Activated CD4-positive, alpha-beta T cell treated with anti-CD3 and anti-CD28 coated beads, Interleukin-2, amount 10 ng/mL, durations not matched to agents 7 days and 5 days (primary cell): ENCODE results near the gene ACO1. TPM values are rescaled to one million over a fixed set of nuclear protein-coding genes. Genes with fewer than 3 reads are reported as not detected.
"Not testable (repeated sequence)": the region's sequence is repeated elsewhere in the genome, so short reads cannot be mapped to it uniquely, and the experiment has no call there.

Experiments
- CTCF ChIA-PET: fragments of 350-600 bp; sonication (Branson Sonifier 250); formaldehyde crosslinking; loops from one replicate; lab custom pipeline; 2021; ENCODE audit warnings: antibody characterized with exemption; lab: Charles Lee
- POLR2A ChIA-PET: fragments of 350-600 bp; sonication (Branson Sonifier 250); formaldehyde crosslinking; loops from one replicate; lab custom pipeline; 2021; ENCODE audit warnings: antibody characterized with exemption; lab: Charles Lee
- DNase-seq: peaks from one replicate; pipeline ENCODE4 v3.0.0-alpha.2; 2020
- H3K27ac Mint-ChIP-seq: one replicate; pipeline ENCODE4 v1.8.0; 2021; ENCODE audit warnings: mild to moderate bottlenecking, moderate library complexity, mixed read lengths
- H3K27me3 Mint-ChIP-seq: one replicate; pipeline ENCODE4 v1.8.0; 2021; ENCODE audit warnings: mixed read lengths
- H3K36me3 Mint-ChIP-seq: one replicate; pipeline ENCODE4 v1.8.0; 2021; ENCODE audit warnings: low read depth, mixed read lengths
- H3K4me1 Mint-ChIP-seq: one replicate; pipeline ENCODE4 v1.8.0; 2021; ENCODE audit warnings: mixed read lengths
- H3K4me3 Mint-ChIP-seq: one replicate; pipeline ENCODE4 v1.8.0; 2021; ENCODE audit warnings: mild to moderate bottlenecking, moderate library complexity, mixed read lengths
- H3K9me3 Mint-ChIP-seq: one replicate; pipeline ENCODE4 v1.8.0; 2021; ENCODE audit warnings: mixed read lengths
- total RNA-seq, 2 experiments: library from RNA; stranded (reverse); gene quantifications; one replicate each; pipeline ENCODE4 v1.2.3, GENCODE V29; 2021

ACO1 gene
- 1 to 10 TPM; 8.1 to 8.6 TPM for total RNA-seq

- CTCF ChIA-PET = interaction anchor here (1.0 to 4.5 kb wide), 7 partner anchors 10 to 202 kb away, joined by 3 to 23 read pairs (median 5); partner anchors contain the start of gene NDUFB6
- Mint-ChIP-seq H3K27ac (peak within 1 kb of the TSS; percentile 67), H3K4me1 (peaks cover 20% of the 10 kb centered on the region), H3K27me3 (peaks cover 31% of the 10 kb centered on the region), H3K9me3 (no peaks in the 10 kb centered on the region), H3K4me3 (peak within 1 kb of the TSS; percentile 77), H3K36me3 (no peaks in the 10 kb centered on the region)
- POLR2A ChIA-PET = no interaction called here
- DNase-seq = peak; percentile 84
These were observed at the start of gene ACO1 for GRCh38 chr9:32384364-32385151. Gene ACO1 (plus strand): TSS chr9:32384643. CDS start chr9:32405507, 20,864 bp downstream.

GRCh38 chr9:32334916-32335895 lies 49.2 kb upstream of the ACO1 start:
- Mint-ChIP-seq H3K36me3 (no peaks in the 10 kb centered on the region), H3K27ac (no peak overlapping the region), H3K4me3 (no peak overlapping the region), H3K27me3 (peaks cover 3% of the 10 kb centered on the region), H3K4me1 (no peaks in the 10 kb centered on the region), H3K9me3 (no peaks in the 10 kb centered on the region)
- no peak for DNase-seq
- ChIA-PET POLR2A (no interaction called here), CTCF (interaction anchor here (0.6 kb wide), 1 partner anchor 30 kb away, joined by 3 read pairs; no protein-coding TSS in a partner anchor)

DNA sequence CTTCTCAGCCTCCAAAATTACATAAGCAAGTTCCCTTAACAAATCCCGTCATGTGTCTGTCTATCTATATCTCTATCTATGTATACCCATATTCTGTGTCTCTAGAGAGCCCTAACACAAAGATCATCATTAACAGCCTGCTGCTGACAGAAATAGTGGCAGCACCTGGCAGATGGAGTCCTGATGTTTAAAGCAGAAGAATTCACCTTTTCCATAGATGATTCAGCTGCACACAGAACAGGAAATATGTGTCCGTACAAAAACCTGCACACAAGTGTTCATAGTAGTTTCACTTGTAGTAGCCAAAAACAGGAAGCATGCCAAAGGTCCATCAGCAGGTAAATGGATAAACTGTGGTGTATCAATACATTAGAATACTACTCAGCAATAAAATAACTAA lies 45.0 kb upstream of the ACO1 start:
- H3K27ac Mint-ChIP-seq = no peak overlapping the region
- peaks cover 5% of the 10 kb centered on the region for H3K4me1 Mint-ChIP-seq
- no peaks in the 10 kb centered on the region for H3K9me3 Mint-ChIP-seq
- no peak overlapping the region for H3K4me3 Mint-ChIP-seq
- POLR2A ChIA-PET = interaction anchor here (0.7 kb wide), 1 partner anchor 45 kb away, joined by 5 read pairs; no protein-coding TSS in a partner anchor
- no peak for DNase-seq
- H3K27me3 Mint-ChIP-seq = peaks cover 3% of the 10 kb centered on the region
- CTCF ChIA-PET = no interaction called here
- H3K36me3 Mint-ChIP-seq = no peaks in the 10 kb centered on the region

- Mint-ChIP-seq H3K4me3 (no peak overlapping the region), H3K9me3 (no peaks in the 10 kb centered on the region), H3K27me3 (peaks cover 3% of the 10 kb centered on the region), H3K27ac (no peak overlapping the region), H3K4me1 (peaks cover 10% of the 10 kb centered on the region), H3K36me3 (no peaks in the 10 kb centered on the region)
- ChIA-PET CTCF (no interaction called here), POLR2A (no interaction called here)
- DNase-seq = no peak
These were observed 44.1 kb upstream of the ACO1 start for GRCh38 chr9:32340361-32340760.

DNA sequence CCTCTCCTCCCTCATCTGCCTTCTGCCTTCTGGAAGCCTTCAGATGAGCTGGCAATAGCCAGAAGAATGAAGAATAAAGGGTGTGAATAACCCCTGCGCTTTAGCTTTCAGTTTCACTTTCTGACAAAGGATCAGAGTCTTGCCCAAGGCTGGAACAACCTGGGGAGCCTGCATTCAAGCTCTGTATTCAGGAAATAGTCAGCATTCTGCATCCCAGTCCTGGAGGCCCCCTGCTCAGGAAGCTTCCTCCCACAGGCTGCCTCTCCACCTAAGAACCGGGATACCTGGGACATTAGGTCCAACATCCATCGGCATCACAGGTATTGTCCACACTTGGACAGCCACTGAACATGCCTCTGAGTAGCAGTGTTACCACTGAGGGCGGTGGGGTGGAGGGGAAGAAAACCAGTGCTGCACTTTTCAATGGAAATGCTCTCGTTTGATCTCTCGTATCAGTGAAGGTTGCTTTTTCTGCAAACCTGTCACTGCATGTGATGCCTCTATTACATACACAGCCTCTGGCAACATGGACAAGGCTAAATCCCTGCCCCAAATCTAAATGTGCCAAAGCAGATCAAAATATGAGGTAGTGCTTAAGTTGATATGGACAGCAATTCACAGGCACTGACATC lies 39.8 kb upstream of the ACO1 start:
- Mint-ChIP-seq H3K9me3 (no peaks in the 10 kb centered on the region), H3K27ac (peak overlapping the region; percentile 20), H3K36me3 (no peaks in the 10 kb centered on the region), H3K27me3 (no peaks in the 10 kb centered on the region), H3K4me1 (peaks cover 10% of the 10 kb centered on the region), H3K4me3 (no peak overlapping the region)
- DNase-seq = no peak
- CTCF ChIA-PET = interaction anchor here (1.0 kb wide), 1 partner anchor 235 kb away, joined by 3 read pairs; no protein-coding TSS in a partner anchor
- POLR2A ChIA-PET = no interaction called here

DNA sequence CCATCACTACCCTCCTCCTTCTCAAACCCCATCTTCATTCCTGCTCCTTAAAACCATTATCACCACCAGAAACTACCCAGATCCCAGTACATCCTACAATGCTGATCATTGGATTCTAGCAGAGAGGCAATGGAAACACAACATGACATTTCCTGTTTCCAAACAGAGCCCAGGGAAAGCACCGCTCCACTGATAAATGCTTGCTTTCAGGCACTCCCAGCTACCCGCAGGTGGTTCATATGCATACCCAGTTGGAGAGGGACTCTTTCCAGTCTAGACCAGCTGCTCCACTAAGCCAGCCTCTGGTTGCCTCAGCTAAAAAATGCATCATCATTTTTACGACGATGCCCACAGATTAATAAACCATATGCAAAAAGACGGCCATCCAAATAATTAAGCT lies 39.2 kb upstream of the ACO1 start:
- ChIA-PET CTCF (no interaction called here), POLR2A (no interaction called here)
- H3K4me3 Mint-ChIP-seq = no peak overlapping the region
- H3K9me3 Mint-ChIP-seq = no peaks in the 10 kb centered on the region
- no peak for DNase-seq
- no peaks in the 10 kb centered on the region for H3K36me3 Mint-ChIP-seq
- peaks cover 10% of the 10 kb centered on the region for H3K4me1 Mint-ChIP-seq
- H3K27ac Mint-ChIP-seq = no peak overlapping the region
- H3K27me3 Mint-ChIP-seq = no peaks in the 10 kb centered on the region

DNA sequence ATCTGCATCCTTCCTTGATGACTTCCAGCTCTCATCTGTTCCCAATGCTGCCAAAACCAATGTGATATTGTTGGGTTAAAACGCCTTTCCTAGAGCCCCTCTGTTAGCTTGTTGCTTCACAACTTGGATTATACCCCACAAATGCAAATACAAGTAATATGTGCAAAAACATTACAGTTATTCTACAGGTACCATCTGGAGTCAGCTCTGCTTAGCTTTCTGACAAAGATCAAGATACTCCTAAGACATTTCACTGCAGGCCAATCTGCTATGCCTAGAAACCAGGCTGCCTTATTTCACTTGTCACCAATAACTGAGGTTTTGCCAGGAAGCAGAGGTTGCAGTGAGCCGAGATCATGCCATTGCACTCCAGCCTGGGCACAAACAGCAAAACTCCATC lies 36.9 kb upstream of the ACO1 start:
- H3K36me3 Mint-ChIP-seq = no peaks in the 10 kb centered on the region
- H3K4me3 Mint-ChIP-seq = no peak overlapping the region
- POLR2A ChIA-PET = no interaction called here
- no peaks in the 10 kb centered on the region for H3K9me3 Mint-ChIP-seq
- H3K4me1 Mint-ChIP-seq = peaks cover 10% of the 10 kb centered on the region
- H3K27ac Mint-ChIP-seq = no peak overlapping the region
- CTCF ChIA-PET = interaction anchor here (1.1 kb wide), 1 partner anchor 29 kb away, joined by 3 read pairs; no protein-coding TSS in a partner anchor
- H3K27me3 Mint-ChIP-seq = no peaks in the 10 kb centered on the region
- no peak for DNase-seq

- ChIA-PET POLR2A (no interaction called here), CTCF (no interaction called here)
- Mint-ChIP-seq H3K4me1 (peaks cover 10% of the 10 kb centered on the region), H3K4me3 (no peak overlapping the region), H3K27me3 (no peaks in the 10 kb centered on the region), H3K27ac (no peak overlapping the region), H3K9me3 (no peaks in the 10 kb centered on the region), H3K36me3 (no peaks in the 10 kb centered on the region)
- DNase-seq = no peak
These were observed 36.2 kb upstream of the ACO1 start for GRCh38 chr9:32348106-32348695.

DNA sequence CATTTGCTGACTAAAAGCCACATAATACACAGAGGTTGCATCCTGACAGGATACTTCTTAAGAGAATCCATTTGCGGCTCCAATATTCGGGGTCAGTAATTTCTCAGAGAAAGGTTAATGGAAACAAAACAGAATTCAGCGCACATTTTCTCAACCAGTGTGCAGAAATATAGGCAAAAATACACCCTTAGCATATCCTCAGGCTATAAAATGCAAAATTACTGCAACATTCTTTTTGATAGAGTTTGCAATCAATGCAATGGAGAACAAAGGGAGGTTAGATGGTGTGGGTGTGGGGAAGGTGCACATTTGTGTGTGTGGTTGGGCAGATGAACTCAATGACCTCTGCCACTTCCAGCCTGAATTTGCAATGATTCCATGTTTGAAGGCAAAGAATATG lies 35.4 kb upstream of the ACO1 start:
- H3K4me1 Mint-ChIP-seq = peaks cover 9% of the 10 kb centered on the region
- no peak overlapping the region for H3K27ac Mint-ChIP-seq
- no peak for DNase-seq
- H3K9me3 Mint-ChIP-seq = no peaks in the 10 kb centered on the region
- H3K27me3 Mint-ChIP-seq = no peaks in the 10 kb centered on the region
- H3K4me3 Mint-ChIP-seq = no peak overlapping the region
- POLR2A ChIA-PET = interaction anchor here (0.6 kb wide), 1 partner anchor 12 kb away, joined by 3 read pairs; no protein-coding TSS in a partner anchor
- no peaks in the 10 kb centered on the region for H3K36me3 Mint-ChIP-seq
- CTCF ChIA-PET = no interaction called here

DNA sequence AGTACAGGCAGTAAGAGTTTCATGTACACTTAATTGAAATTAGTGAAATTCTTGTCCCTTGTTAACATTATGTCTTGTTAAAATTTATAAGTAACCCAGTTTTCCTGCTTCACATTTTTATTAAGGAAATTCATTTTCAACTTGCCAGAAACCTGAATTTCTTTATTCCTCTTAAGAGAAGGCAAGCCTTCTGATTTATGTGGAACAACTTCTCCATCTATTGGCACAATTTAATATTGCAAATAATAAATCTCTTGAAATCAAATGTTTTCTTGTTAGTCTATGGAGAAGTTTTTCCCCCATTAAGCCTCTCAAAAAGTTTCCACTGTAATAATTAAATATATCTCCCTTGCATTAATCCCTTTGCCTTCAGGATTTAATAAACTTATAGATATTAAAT lies 33.8 kb upstream of the ACO1 start:
- ChIA-PET CTCF (no interaction called here), POLR2A (no interaction called here)
- DNase-seq = no peak
- Mint-ChIP-seq H3K4me1 (no peaks in the 10 kb centered on the region), H3K4me3 (no peak overlapping the region), H3K36me3 (no peaks in the 10 kb centered on the region), H3K27me3 (peaks cover 1% of the 10 kb centered on the region), H3K9me3 (no peaks in the 10 kb centered on the region), H3K27ac (no peak overlapping the region)

- POLR2A ChIA-PET = no interaction called here
- Mint-ChIP-seq H3K4me1 (no peaks in the 10 kb centered on the region), H3K27me3 (peaks cover 3% of the 10 kb centered on the region), H3K4me3 (no peak overlapping the region), H3K27ac (no peak overlapping the region), H3K36me3 (no peaks in the 10 kb centered on the region), H3K9me3 (no peaks in the 10 kb centered on the region)
- DNase-seq = no peak
- CTCF ChIA-PET = no interaction called here
These were observed 32.6 kb upstream of the ACO1 start for GRCh38 chr9:32351845-32352244.

- H3K9me3 Mint-ChIP-seq, H3K36me3 Mint-ChIP-seq, H3K27ac Mint-ChIP-seq, POLR2A ChIA-PET, H3K27me3 Mint-ChIP-seq, H3K4me3 Mint-ChIP-seq, H3K4me1 Mint-ChIP-seq, DNase-seq, CTCF ChIA-PET: not testable (repeated sequence)
These were observed 31.0 kb upstream of the ACO1 start for GRCh38 chr9:32353476-32353875.
